GM19463 (cell line): ENCODE measurements around the gene PSMB11.
"Not testable (repeated sequence)": the region's sequence is repeated elsewhere in the genome, so short reads cannot be mapped to it uniquely, and the experiment has no call there.

Source experiments
- ATAC-seq: cut with Tn5 transposase; IDR thresholded peaks from one replicate; pipeline ENCODE4 v1.9.1; 2021; ENCODE audit warnings: mild to moderate bottlenecking, moderate library complexity; ENCODE audit not compliant: unreplicated experiment

The PSMB11 gene

GRCh38 chr14:23042162-23042965 lies at the start of gene PSMB11:
Gene PSMB11, plus strand, starts transcription at chr14:23042212. Its CDS starts 14 bp downstream, at chr14:23042226.
- ATAC-seq = no peak

DNA sequence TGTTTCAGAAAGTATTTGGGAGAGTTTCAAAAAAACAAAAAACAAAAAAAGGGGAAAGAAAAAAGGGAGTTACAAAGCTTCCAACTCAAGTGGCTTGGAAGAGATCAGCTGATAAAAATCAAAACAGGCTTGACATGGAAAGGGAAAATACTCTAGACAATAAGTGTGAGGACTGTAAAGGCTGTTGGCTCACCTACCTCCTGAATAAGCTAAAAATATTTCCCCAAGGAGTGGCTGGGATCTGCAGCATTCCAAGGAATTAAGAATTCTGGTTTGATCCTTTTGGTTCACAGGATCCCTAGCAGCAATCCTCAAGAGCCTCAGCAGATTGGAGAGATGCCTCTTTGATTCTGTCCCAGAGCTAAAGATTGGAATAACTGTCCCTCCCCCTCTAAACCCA lies 48.5 kb upstream of the PSMB11 start:
- no peak for ATAC-seq

DNA sequence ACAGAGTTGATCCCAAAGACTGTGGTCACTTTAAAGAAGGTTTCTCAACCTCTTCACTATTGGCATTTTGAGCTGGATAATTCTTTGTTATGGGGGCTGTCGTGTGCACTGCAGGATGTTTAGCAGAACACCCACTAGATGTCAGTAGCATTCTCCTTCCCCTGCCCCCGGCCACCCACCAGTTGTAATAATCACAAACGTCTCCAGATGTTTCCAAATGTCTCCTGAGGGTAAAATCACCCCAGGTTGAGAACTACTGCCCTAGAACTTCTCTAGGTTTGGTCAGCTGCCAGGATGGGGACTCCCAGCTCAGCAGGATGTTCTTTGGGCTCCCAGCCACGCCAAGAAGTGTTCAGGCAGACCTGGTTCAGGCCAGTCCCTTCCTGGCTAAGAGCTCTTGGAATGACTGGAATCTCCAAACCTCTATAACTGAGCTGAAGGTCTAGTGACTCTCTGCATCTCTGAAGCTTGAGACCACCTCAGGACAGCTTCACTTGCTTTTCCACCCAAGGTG lies 47.2 kb upstream of the PSMB11 start:
- ATAC-seq = no peak

DNA sequence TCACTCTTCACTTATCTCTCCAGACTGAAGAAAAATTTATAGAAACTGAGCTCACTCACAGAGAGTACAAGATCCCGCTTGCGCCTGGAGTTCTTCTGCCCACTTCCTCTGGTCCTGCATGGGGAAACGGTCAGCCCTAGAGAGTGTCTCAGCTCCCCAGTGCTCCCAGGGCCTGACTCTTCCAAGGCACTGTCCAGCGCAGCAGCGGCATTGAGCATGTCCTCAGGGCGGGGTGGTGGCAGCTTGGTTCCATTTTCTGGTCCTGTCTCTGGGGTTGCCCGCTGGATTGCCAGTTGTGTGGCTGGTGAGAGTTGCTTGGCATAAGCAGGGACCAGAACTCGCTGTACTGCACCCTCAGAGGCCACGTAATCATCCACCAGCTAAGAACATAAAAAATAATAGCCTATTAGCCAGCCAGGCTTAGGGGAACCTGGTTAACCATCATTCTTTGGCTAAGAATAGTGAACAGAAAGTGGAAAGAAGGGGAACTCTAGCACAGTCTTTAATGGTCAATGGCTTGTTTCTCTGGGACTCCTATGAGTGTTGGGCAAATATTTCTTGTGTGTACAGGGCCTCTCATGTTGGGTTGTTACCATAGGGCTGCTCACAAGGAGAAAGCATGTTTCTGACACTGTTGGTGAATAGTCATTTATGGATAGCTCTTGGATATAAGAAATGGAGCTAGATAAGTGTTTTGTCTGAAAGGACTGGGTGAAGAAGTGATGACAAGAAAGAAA lies 46.0 kb upstream of the PSMB11 start:
- ATAC-seq = no peak

GRCh38 chr14:22996768-22997654 lies 45.0 kb upstream of the PSMB11 start:
- ATAC-seq = no peak

- no peak for ATAC-seq
Observed at GRCh38 chr14:22997676-22998323, 44.2 kb upstream of the PSMB11 start.

- no peak for ATAC-seq
Observed at GRCh38 chr14:22998329-22999012, 43.5 kb upstream of the PSMB11 start.

DNA sequence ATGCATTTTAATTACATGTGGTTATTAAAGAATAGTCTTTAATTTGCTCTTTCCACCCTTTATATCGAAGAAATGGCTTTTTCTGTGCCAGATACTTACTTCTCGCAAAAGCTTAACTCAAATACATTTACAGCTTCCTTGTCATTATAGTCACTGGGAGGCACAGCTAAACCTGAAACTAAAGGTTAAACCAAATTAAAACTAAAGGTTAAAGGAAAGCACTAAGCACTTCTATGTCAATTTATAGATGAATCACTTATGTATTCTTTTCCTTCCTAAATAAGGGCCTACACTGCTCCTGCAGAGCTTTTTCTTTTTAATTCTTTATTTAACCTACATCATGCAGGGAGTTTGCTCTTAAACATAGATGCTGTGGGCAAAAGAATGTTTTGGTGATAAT lies 41.2 kb upstream of the PSMB11 start:
- no peak for ATAC-seq

- no peak for ATAC-seq
Observed at GRCh38 chr14:23002592-23002991, 39.4 kb upstream of the PSMB11 start.

DNA sequence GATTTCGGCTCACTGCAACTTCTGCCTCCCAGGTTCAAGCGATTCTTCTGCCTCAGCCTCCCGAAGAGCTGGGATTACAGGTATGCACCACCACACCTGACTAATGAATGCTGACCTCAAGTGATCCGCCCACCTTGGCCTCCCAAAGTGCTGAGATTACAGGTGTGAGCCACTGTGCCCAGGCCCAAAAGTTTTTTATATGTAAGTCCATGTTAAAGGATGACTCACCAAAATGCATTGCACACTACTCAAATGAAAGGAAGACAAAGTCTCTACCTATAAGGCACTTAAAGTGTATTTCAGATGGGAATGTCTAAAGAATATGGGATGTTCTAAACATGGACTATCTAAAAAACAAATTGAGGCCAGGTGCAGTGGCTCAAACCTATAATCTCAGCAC lies 37.7 kb upstream of the PSMB11 start:
- not testable (repeated sequence) for ATAC-seq

- no peak for ATAC-seq
Observed at GRCh38 chr14:23005451-23006187, 36.4 kb upstream of the PSMB11 start.

DNA sequence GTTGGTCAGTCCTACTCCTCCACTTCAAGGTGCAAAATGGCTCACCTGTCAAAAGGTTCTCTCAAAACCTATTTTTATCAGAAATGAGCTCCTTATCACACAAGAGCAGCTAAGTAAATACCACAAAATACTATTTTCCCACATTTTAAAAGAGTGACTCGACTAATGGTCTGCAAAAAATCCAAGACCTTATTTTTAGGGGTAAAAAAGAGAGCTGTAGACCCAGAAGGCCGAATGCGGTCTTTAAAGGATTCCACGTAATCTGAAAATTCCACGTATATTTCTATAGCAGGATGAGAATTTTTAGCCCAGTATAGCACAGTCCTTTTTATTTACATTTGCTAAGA lies 35.9 kb upstream of the PSMB11 start:
- no peak for ATAC-seq

- peak; percentile 94 for ATAC-seq
Observed at GRCh38 chr14:23006544-23007419, 35.2 kb upstream of the PSMB11 start.

DNA sequence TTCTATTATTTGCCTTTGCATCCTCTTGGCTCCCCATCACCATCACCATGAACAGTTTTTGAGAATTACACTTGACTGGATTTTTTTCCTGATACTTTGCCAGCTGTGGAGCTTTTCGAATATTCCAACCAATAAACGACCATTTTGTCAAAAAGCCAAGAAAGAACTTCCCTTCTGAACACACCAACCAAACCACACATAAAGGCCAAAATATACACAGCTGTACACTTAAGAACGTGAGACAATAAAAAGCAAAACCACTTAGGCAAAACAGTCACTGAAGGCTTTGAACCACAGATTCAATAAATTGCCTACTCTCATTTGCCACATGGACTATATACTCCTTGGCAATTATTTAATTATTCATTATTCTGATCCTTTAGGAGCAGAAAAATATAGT lies 33.2 kb upstream of the PSMB11 start:
- ATAC-seq = no peak

- no peak for ATAC-seq
Observed at GRCh38 chr14:23009483-23009938, 32.5 kb upstream of the PSMB11 start.

GRCh38 chr14:23009939-23010726 lies 31.9 kb upstream of the PSMB11 start, which contains the start of gene C14orf93:
Gene C14orf93, minus strand, starts transcription at chr14:23010143. Its CDS starts 11,120 bp downstream, at chr14:22999023.
- ATAC-seq = peak; percentile 39

DNA sequence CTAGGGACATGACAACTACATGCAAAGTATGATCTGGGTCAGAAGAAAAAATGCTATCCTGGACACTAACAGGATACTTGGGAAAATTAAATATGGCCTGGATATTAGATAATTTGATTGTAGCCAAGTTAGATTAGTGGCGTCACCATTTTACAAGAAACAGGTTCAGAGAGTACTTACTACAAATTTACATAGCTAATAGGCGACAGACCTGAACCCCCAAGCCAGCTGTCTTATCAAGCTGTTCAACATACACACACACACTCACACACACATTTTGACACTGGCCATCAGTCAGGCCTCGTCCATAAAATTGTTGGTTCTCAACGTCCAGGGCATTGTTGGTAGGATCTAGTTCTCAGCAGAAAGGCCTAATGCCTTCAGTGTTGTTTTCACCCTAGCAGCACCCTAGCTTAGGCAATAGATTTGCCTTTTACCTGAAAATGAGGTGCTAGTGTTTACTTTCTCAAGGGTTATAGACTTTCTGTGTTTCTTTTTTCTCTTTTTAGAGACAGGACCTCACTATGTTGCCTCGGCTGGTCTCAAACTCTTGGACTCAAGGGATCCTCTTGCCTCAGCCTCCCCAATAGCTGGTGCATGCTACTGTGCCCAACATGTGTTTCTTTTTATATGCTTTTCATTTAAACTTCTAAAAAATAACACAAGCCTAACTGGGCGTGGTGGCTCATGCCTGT lies 28.8 kb upstream of the PSMB11 start:
- no peak for ATAC-seq
